ENCODE measurements around the gene SH2B2.

DNA sequence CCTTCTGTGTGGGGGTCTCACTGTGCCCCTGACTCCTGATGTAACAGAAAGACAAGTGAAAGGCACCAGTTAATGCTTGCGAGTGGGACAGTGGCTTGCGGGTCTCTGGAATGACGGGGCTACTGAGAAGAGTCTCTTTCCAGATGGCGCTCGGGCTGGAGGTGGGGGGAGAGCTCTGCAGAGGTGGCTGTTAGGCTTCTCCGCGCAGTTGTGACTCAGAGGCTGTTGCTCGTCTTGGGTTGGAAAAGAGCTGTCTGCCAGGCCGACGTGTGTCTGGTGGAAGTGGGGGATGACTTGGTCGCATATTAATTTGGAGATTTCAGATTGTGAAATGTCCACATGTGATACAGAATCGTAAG, 27.9 kb upstream of the SH2B2 start:
- TF ChIP-seq ISL1 (CRISPR knock-in tag; IDR thresholded peaks at IDR 0.05), result no peak
- no peak for TF ChIP-seq ZFP3 (CRISPR knock-in tag; IDR thresholded peaks at IDR 0.05)
- TF ChIP-seq RARB (CRISPR knock-in tag; IDR thresholded peaks at IDR 0.05), result no peak
- TF ChIP-seq CSDC2 (CRISPR knock-in tag; IDR thresholded peaks at IDR 0.05), result no peak
